Hepatocyte (in vitro differentiated cells): ENCODE data around the gene CHCHD10.

ENCODE experiments used
- CTCF ChIP-seq: fragments of 200-600 bp; sonication (generic); IDR thresholded peaks from 2 replicates; pipeline ENCODE4 v1.5.1; 2016; ENCODE audit warnings: antibody characterized with exemption, mild to moderate bottlenecking; ENCODE audit not compliant: poor library complexity
- EZH2 ChIP-seq: fragments of 200-600 bp; sonication (generic); IDR thresholded peaks from 2 replicates; pipeline ENCODE4 v1.6.1; 2016; ENCODE audit warnings: antibody characterized with exemption, mild to moderate bottlenecking, borderline replicate concordance

- TF ChIP-seq CTCF (no peak), EZH2 (no peak)
These were observed 14.4 kb downstream of the CHCHD10 start for GRCh38 chr22:23753385-23753784.
